OCI-LY3 (cell line): Measurements from ENCODE around the gene MAD2L1BP.

Experiments
- CTCF ChIP-seq: fragments of 200-600, 300-600 bp; sonication (generic); IDR thresholded peaks from 2 replicates; pipeline ENCODE4 v1.5.1; 2014; ENCODE audit warnings: antibody characterized with exemption, low read length, low read depth
- EZH2phosphoT487 ChIP-seq: fragments of 200-600 bp; shearing (Covaris generic); IDR thresholded peaks from 2 replicates; pipeline ENCODE4 v1.6.1; 2018; ENCODE audit warnings: antibody characterized with exemption, mixed run types, low read depth

GRCh38 chr6:43647613-43648012 lies 12.0 kb downstream of the MAD2L1BP start:
- TF ChIP-seq CTCF (no peak), EZH2phosphoT487 (no peak)
